ENCODE results near the gene SYT1.

The SYT1 gene

GRCh38 chr12:79301181-79301580 lies 436.6 kb downstream of the SYT1 start:
- H3K4me3 ChIP-seq (ENCODE audit: low read length) = no peak overlapping the region
- DNase-seq (ENCODE audit: low read depth) = no peak
- no peak for TF ChIP-seq CTCF (conservative IDR thresholded peaks at IDR 0.05; ENCODE audit: low read length)

DNA sequence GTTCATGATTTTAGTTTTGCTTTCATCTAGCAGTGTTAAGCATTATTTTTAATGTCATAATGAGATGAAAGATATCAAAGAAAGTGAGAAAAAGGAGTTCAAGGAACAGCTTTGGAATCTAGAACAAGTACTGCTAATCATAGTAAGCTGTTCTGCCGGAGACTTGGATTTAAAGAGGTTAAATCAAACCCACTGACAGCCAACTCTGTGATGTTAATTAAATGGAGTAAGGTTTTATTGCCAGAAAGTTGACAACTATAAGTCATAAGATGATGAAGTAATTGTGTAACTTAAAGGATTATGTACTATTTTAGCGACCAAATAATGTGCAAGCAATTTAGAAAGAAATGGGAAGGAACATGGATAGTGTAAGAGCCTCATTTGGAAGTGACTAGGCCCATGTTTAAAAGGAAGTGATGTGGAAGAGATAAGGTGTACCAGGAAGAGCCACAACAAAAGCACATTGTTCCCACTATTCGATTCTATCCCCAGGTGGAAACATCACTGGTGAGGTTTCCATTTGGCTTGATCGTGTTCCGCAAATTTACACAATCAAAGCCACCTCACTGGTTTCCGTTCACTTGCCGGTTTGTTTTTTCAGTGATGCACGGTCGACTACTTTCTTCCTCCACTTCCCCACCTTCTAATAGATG lies 437.7 kb downstream of the SYT1 start:
- no peak for TF ChIP-seq CTCF (conservative IDR thresholded peaks at IDR 0.05; ENCODE audit: low read length)

DNA sequence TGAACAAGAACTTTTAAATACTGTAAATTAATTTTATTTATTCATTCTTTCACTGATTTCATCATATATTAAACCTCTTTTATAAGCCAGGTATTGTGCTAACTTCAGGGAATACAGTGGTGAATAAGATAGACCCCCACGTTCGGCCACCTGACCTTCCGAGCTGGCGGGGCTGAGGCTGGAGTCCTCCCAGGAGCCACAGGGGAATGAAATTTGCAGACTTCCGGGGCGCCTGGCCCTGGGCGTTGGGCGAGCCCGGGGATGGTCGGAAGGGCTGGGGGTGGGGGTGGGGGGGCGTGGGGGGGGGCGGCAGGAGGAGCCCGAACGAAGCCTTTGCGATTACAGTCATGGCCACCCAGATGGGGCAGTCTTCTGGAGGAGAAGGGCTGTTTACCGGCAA lies 442.8 kb downstream of the SYT1 start:
- H3K4me3 ChIP-seq (ENCODE audit: low read length) = no peak overlapping the region
- no peak for TF ChIP-seq CTCF (conservative IDR thresholded peaks at IDR 0.05; ENCODE audit: low read length)
- no peak for DNase-seq (ENCODE audit: low read depth)

More for the DNA sequence above, 437.7 kb downstream of the SYT1 start:
- no peak overlapping the region for H3K4me3 ChIP-seq (ENCODE audit: low read length)
- no peak for DNase-seq (ENCODE audit: low read depth)

- no peak for TF ChIP-seq CTCF (conservative IDR thresholded peaks at IDR 0.05; ENCODE audit: low read length)
- no peak overlapping the region for H3K4me3 ChIP-seq (ENCODE audit: low read length)
- DNase-seq (ENCODE audit: low read depth) = no peak
Measured at GRCh38 chr12:79309039-79309438, 444.5 kb downstream of the SYT1 start.

GRCh38 chr12:79317179-79317847 lies 452.7 kb downstream of the SYT1 start:
- H3K4me3 ChIP-seq (ENCODE audit: low read length) = no peak overlapping the region
- DNase-seq (ENCODE audit: low read depth) = no peak
- TF ChIP-seq CTCF (conservative IDR thresholded peaks at IDR 0.05; ENCODE audit: low read length) = no peak

DNA sequence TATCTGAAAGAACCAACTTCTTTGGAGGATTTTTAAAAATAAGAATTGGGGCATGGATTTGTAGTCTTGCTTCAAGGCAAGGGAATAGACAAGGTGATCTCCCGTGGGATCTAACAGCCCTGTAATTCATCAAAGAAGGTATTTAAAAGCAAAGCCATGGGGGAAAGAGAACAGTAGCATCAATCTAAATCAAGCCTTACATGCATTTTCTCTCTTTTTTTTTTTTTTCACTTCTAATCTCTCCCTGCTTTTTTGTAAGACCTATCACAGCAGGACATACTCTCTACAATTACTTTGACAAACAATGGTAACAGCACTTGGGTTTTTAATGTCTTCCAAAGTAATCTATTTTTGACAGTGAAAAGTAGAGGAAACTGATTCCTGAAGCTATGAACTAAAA lies 458.3 kb downstream of the SYT1 start:
- DNase-seq (ENCODE audit: low read depth) = no peak
- no peak for TF ChIP-seq CTCF (conservative IDR thresholded peaks at IDR 0.05; ENCODE audit: low read length)
- no peak overlapping the region for H3K4me3 ChIP-seq (ENCODE audit: low read length)

DNA sequence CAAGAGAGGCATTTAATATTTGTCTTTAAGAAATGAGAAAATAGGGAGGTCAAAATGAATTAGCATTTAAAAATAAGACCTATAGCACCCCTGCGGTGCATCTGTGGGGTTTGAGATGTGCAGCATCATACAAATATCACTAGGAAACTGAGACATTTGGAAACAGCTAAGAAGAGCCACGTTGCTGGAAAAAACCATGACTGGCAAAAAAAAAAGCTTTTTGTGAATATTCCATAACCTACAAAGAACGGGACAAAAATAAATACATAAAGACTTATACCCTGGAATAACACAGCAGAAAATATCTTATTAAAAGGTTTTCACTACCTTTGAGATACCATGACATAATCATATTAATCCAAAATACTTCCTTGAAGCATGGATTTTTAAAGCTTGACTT lies 460.0 kb downstream of the SYT1 start:
- no peak for DNase-seq (ENCODE audit: low read depth)
- no peak overlapping the region for H3K4me3 ChIP-seq (ENCODE audit: low read length)
- no peak for TF ChIP-seq CTCF (conservative IDR thresholded peaks at IDR 0.05; ENCODE audit: low read length)

Data from AG10803 (cell line).